ENCODE results near the gene DDX10.

DDX10 gene

GRCh38 chr11:108916935-108917334 lies 252.1 kb downstream of the DDX10 start:
- H3K9me3 ChIP-seq: no peaks in the 10 kb centered on the region
- intact Hi-C loops (cut with DNase I; ENCODE audit: low total_unique reads): no loop called here
- no peaks in the 10 kb centered on the region for H3K27me3 ChIP-seq
- no peak for TF ChIP-seq CTCF (IDR thresholded peaks at IDR 0.05)
- DNase-seq: no peak
- H3K36me3 ChIP-seq: no peaks in the 10 kb centered on the region
- no peak overlapping the region for H3K27ac ChIP-seq
- H3K4me3 ChIP-seq: no peak overlapping the region
- no peaks in the 10 kb centered on the region for H3K4me1 ChIP-seq

GRCh38 chr11:108921211-108921610 lies 256.3 kb downstream of the DDX10 start:
- TF ChIP-seq CTCF (IDR thresholded peaks at IDR 0.05): no peak
- H3K9me3 ChIP-seq: no peaks in the 10 kb centered on the region
- H3K4me1 ChIP-seq: no peaks in the 10 kb centered on the region
- H3K27me3 ChIP-seq: no peaks in the 10 kb centered on the region
- DNase-seq: no peak
- intact Hi-C loops (cut with DNase I; ENCODE audit: low total_unique reads): no loop called here
- no peak overlapping the region for H3K27ac ChIP-seq
- no peak overlapping the region for H3K4me3 ChIP-seq
- H3K36me3 ChIP-seq: no peaks in the 10 kb centered on the region

GRCh38 chr11:108922241-108922640 lies 257.4 kb downstream of the DDX10 start:
- H3K4me1 ChIP-seq: no peaks in the 10 kb centered on the region
- H3K27ac ChIP-seq: no peak overlapping the region
- H3K9me3 ChIP-seq: no peaks in the 10 kb centered on the region
- H3K36me3 ChIP-seq: no peaks in the 10 kb centered on the region
- no peak for DNase-seq
- TF ChIP-seq CTCF (IDR thresholded peaks at IDR 0.05): no peak
- H3K4me3 ChIP-seq: no peak overlapping the region
- no peaks in the 10 kb centered on the region for H3K27me3 ChIP-seq
- intact Hi-C loops (cut with DNase I; ENCODE audit: low total_unique reads): no loop called here

GRCh38 chr11:108923413-108923812 lies 258.5 kb downstream of the DDX10 start:
- no peak overlapping the region for H3K4me3 ChIP-seq
- no peaks in the 10 kb centered on the region for H3K9me3 ChIP-seq
- DNase-seq: no peak
- H3K4me1 ChIP-seq: no peaks in the 10 kb centered on the region
- H3K36me3 ChIP-seq: no peaks in the 10 kb centered on the region
- H3K27ac ChIP-seq: no peak overlapping the region
- no peak for TF ChIP-seq CTCF (IDR thresholded peaks at IDR 0.05)
- intact Hi-C loops (cut with DNase I; ENCODE audit: low total_unique reads): no loop called here
- H3K27me3 ChIP-seq: no peaks in the 10 kb centered on the region

- no peak for DNase-seq
- no peaks in the 10 kb centered on the region for H3K27me3 ChIP-seq
- no peak for TF ChIP-seq CTCF (IDR thresholded peaks at IDR 0.05)
Measured at GRCh38 chr11:108926171-108926840, 261.4 kb downstream of the DDX10 start.

More at GRCh38 chr11:108926171-108926840, 261.4 kb downstream of the DDX10 start:
- no peak overlapping the region for H3K4me3 ChIP-seq
- H3K27ac ChIP-seq: no peak overlapping the region
- no peaks in the 10 kb centered on the region for H3K4me1 ChIP-seq
- no peaks in the 10 kb centered on the region for H3K36me3 ChIP-seq
- intact Hi-C loops (cut with DNase I; ENCODE audit: low total_unique reads): no loop called here
- no peaks in the 10 kb centered on the region for H3K9me3 ChIP-seq
